Kidney (tissue), 14 donors: Measurements from ENCODE around the gene ALMS1. TPM values are rescaled to one million over a fixed set of nuclear protein-coding genes. Genes with fewer than 3 reads are reported as not detected.
"Not testable (repeated sequence)": the region's sequence is repeated elsewhere in the genome, so short reads cannot be mapped to it uniquely, and the experiment has no call there.

ENCODE experiments used
- DNase-seq, 5 donors: peaks; one replicate each; pipeline ENCODE4 v3.0.0-alpha.2; 2013 to 2020
- FAIRE-seq: peaks from 2 replicates; lab custom pipeline; 2012; peaks lifted over from hg19 to GRCh38; lab: Jason Lieb, UNC
- H3K27ac ChIP-seq, 2 donors: one replicate each; pipeline ENCODE4 v1.7.0; 2013; ENCODE audit warnings: low read depth in 2 of 2, low read length in 2 of 2, inconsistent platforms in 1 of 2
- H3K27me3 ChIP-seq: one replicate; pipeline ENCODE4 v1.7.1; 2013; ENCODE audit warnings: low read length, inconsistent platforms; ENCODE audit not compliant: control insufficient read depth, insufficient read depth
- H3K36me3 ChIP-seq, 3 donors: one replicate each; pipeline versions ENCODE4 v1.7.0 to v1.7.1; 2013; ENCODE audit warnings: low read length in 3 of 3, control low read depth in 1 of 3, inconsistent platforms in 1 of 3; ENCODE audit not compliant: insufficient read depth in 3 of 3, control insufficient read depth in 2 of 3
- H3K4me1 ChIP-seq, 3 donors: one replicate each; pipeline versions ENCODE4 v1.7.0 to v1.7.1; 2013; ENCODE audit warnings: low read length in 3 of 3, inconsistent platforms in 1 of 3, low read depth in 1 of 3; ENCODE audit not compliant: control insufficient read depth in 2 of 3, insufficient read depth in 2 of 3
- H3K4me3 ChIP-seq, 3 donors: one replicate each; pipeline versions ENCODE4 v1.7.0 to v1.8.1; 2013; ENCODE audit warnings: low read length in 3 of 3, control low read depth in 1 of 3, inconsistent platforms in 1 of 3
- H3K9ac ChIP-seq, 3 donors: one replicate each; pipeline versions ENCODE4 v1.7.0 to v1.7.1; 2013; ENCODE audit warnings: low read length in 3 of 3, control low read depth in 1 of 3, inconsistent platforms in 1 of 3
- H3K9me3 ChIP-seq, 3 donors: one replicate each; pipeline versions ENCODE4 v1.7.0 to v1.7.1; 2013; ENCODE audit warnings: low read length in 3 of 3, control low read depth in 1 of 3, inconsistent platforms in 1 of 3; ENCODE audit not compliant: control insufficient read depth in 2 of 3, insufficient read depth in 1 of 3
- CTCF ChIP-seq: IDR thresholded peaks from 3 replicates; pipeline ENCODE4 v1.5.1; 2012; ENCODE audit warnings: mild to moderate bottlenecking, moderate library complexity, borderline replicate concordance; ENCODE audit not compliant: insufficient read depth; ENCODE audit errors: extremely low read depth
- intact Hi-C: fragments of 100-400 bp; cut with DNase I; formaldehyde crosslinking; loops from one replicate; pipeline ENCODE4 v1.11.1; 2022
- polyA plus RNA-seq: library from polyadenylated mRNA; stranded (reverse); fragments of 350-450 nt; fragmentation: Illumina TruSeq; extraction: RNeasy Lipid Tissue Mini Kit (QIAGEN cat#74804); gene quantifications from one replicate; pipeline ENCODE4 v1.2.3, GENCODE V29; 2014; ENCODE audit warnings: low read depth, low replicate concordance; ENCODE audit not compliant: insufficient read depth
- total RNA-seq: library from RNA; stranded (reverse); fragmentation: NEBNext Ultra II Directional; extraction: Animal tissue kit (Norgen Biotek cat#: 25700); gene quantifications from one replicate; pipeline ENCODE4 v1.2.1, GENCODE V29; 2021
- donor health status: control.
- donor health status: control.
- donor health status: control.
- donor health status: control.
- donor health status: control.
- donor health status: DM: yes; HTN: yes; CAD: no.
- donor health status: Normal renal cell carcinoma (clear cell type).

ALMS1 gene
- total and polyA plus RNA-seq, 2 donors from 2014 or later = 9.2 to 26.2 TPM

GRCh38 chr2:73489053-73489452, 103.4 kb downstream of the ALMS1 start:
- Histone ChIP-seq H3K9me3 (no peaks in the 10 kb centered on the region), H3K9ac (no peak overlapping the region), H3K27ac (no peak overlapping the region), H3K4me3 (no peak overlapping the region), H3K4me1 (no peaks in the 10 kb centered on the region), H3K36me3 (peaks cover 2 to 12% (median 7%) of the 10 kb centered on the region in 3 donors), H3K27me3 (no peaks in the 10 kb centered on the region)
- no peak for DNase-seq
- FAIRE-seq = no peak
- intact Hi-C loops = no loop called here
- TF ChIP-seq CTCF = no peak

GRCh38 chr2:73494031-73494430, 108.4 kb downstream of the ALMS1 start:
- intact Hi-C loops = no loop called here
- H3K36me3 ChIP-seq = peaks cover 2 to 8% (median 6%) of the 10 kb centered on the region in 3 donors
- no peak overlapping the region for H3K27ac ChIP-seq
- H3K27me3 ChIP-seq = no peaks in the 10 kb centered on the region
- no peak for FAIRE-seq
- H3K9ac ChIP-seq = no peak overlapping the region
- no peak for DNase-seq
- no peaks in the 10 kb centered on the region for H3K9me3 ChIP-seq
- H3K4me1 ChIP-seq = no peaks in the 10 kb centered on the region
- TF ChIP-seq CTCF = no peak
- H3K4me3 ChIP-seq = no peak overlapping the region

GRCh38 chr2:73503992-73504570, 118.4 kb downstream of the ALMS1 start:
- Histone ChIP-seq H3K27me3 (no peaks in the 10 kb centered on the region), H3K9ac (no peak overlapping the region), H3K36me3 (no peaks in the 10 kb centered on the region), H3K4me3 (no peak overlapping the region), H3K9me3 (no peaks in the 10 kb centered on the region), H3K4me1 (no peaks in the 10 kb centered on the region), H3K27ac (no peak overlapping the region)
- intact Hi-C loops = no loop called here
- no peak for FAIRE-seq
- TF ChIP-seq CTCF = no peak
- no peak for DNase-seq

- H3K9me3 ChIP-seq, H3K4me3 ChIP-seq, H3K4me1 ChIP-seq, H3K36me3 ChIP-seq, H3K27ac ChIP-seq, intact Hi-C loops, FAIRE-seq, H3K9ac ChIP-seq, H3K27me3 ChIP-seq, DNase-seq: not testable (repeated sequence)
These were observed 119.2 kb downstream of the ALMS1 start for GRCh38 chr2:73504850-73505249.

- H3K4me3 ChIP-seq, H3K9me3 ChIP-seq, H3K27ac ChIP-seq, H3K36me3 ChIP-seq, intact Hi-C loops, H3K4me1 ChIP-seq, H3K27me3 ChIP-seq, H3K9ac ChIP-seq, FAIRE-seq: not testable (repeated sequence)
- DNase-seq = peak in 1 of 5 donors; percentile 66
These were observed 124.8 kb downstream of the ALMS1 start for GRCh38 chr2:73510470-73510869.
